HG02798 (cell line): ENCODE measurements around the gene GUCY2C.
"Not testable (repeated sequence)": the region's sequence is repeated elsewhere in the genome, so short reads cannot be mapped to it uniquely, and the experiment has no call there.

Experiments
- ATAC-seq: cut with Tn5 transposase; IDR thresholded peaks from one replicate; pipeline ENCODE4 v1.9.1; 2021; ENCODE audit warnings: mild to moderate bottlenecking; ENCODE audit not compliant: unreplicated experiment, poor library complexity

The GUCY2C gene

GRCh38 chr12:14696265-14696741, at the start of gene GUCY2C:
Gene GUCY2C, minus strand, starts transcription at chr12:14696599. Its CDS starts 151 bp downstream, at chr12:14696448.
- ATAC-seq, result no peak

- no peak for ATAC-seq
Measured at GRCh38 chr12:14743061-14743460, 46.7 kb upstream of the GUCY2C start.

GRCh38 chr12:14741942-14742341, 45.5 kb upstream of the GUCY2C start:
- ATAC-seq, result no peak

GRCh38 chr12:14741153-14741552, 44.8 kb upstream of the GUCY2C start:
- ATAC-seq, result no peak

- not testable (repeated sequence) for ATAC-seq
Measured at GRCh38 chr12:14736441-14736840, 40.0 kb upstream of the GUCY2C start.

- no peak for ATAC-seq
Measured at GRCh38 chr12:14731821-14732220, 35.4 kb upstream of the GUCY2C start.

- ATAC-seq, result no peak
Measured at GRCh38 chr12:14729586-14729985, 33.2 kb upstream of the GUCY2C start.

- peak; percentile 76 for ATAC-seq
Measured at GRCh38 chr12:14723763-14724162, 27.4 kb upstream of the GUCY2C start.

GRCh38 chr12:14716848-14717444, 20.5 kb upstream of the GUCY2C start:
- peak; percentile 79 for ATAC-seq

GRCh38 chr12:14714437-14714836, 18.0 kb upstream of the GUCY2C start:
- no peak for ATAC-seq

- no peak for ATAC-seq
Measured at GRCh38 chr12:14710632-14711320, 14.4 kb upstream of the GUCY2C start.

- ATAC-seq, result no peak
Measured at GRCh38 chr12:14701809-14702568, 5.6 kb upstream of the GUCY2C start.

GRCh38 chr12:14700935-14701334, 4.5 kb upstream of the GUCY2C start:
- ATAC-seq, result no peak

- no peak for ATAC-seq
Measured at GRCh38 chr12:14699923-14700322, 3.5 kb upstream of the GUCY2C start.

- no peak for ATAC-seq
Measured at GRCh38 chr12:14698555-14698954, 2.2 kb upstream of the GUCY2C start.

- no peak for ATAC-seq
Measured at GRCh38 chr12:14695715-14696141, 671 bp downstream of the GUCY2C start.

- no peak for ATAC-seq
Measured at GRCh38 chr12:14694970-14695369, 1.4 kb downstream of the GUCY2C start.

- no peak for ATAC-seq
Measured at GRCh38 chr12:14694145-14694714, 2.2 kb downstream of the GUCY2C start.

- no peak for ATAC-seq
Measured at GRCh38 chr12:14693116-14693515, 3.3 kb downstream of the GUCY2C start.

GRCh38 chr12:14691560-14691959, 4.8 kb downstream of the GUCY2C start:
- ATAC-seq, result no peak

GRCh38 chr12:14689996-14690395, 6.4 kb downstream of the GUCY2C start:
- no peak for ATAC-seq
